Activated naive CD8-positive, alpha-beta T cell treated with anti-CD3 and anti-CD28 coated beads, Interleukin-2, amount 10 ng/mL, durations not matched to agents 7 days and 5 days (primary cell): ENCODE data around the gene TMEM208. TPM values are rescaled to one million over a fixed set of nuclear protein-coding genes. Genes with fewer than 3 reads are reported as not detected.
A peak's percentile ranks its signal among the peaks of the same experiment; 100 is the strongest.

Experiments used
- ATAC-seq: fragments of 150-1000 bp; cut with Tn5 transposase; one replicate; pipeline ENCODE4 v1.10.0; 2021; ENCODE audit warnings: low read depth, moderate library complexity
- POLR2A ChIA-PET: fragments of 350-600 bp; sonication (Branson Sonifier 250); formaldehyde crosslinking; loops from one replicate; lab custom pipeline; 2021; ENCODE audit warnings: antibody characterized with exemption; lab: Charles Lee
- DNase-seq: peaks from one replicate; pipeline ENCODE4 v3.0.0; 2021
- H3K27ac Mint-ChIP-seq: one replicate; pipeline ENCODE4 v1.8.0; 2022; ENCODE audit warnings: mild to moderate bottlenecking, mixed read lengths
- H3K27me3 Mint-ChIP-seq: one replicate; pipeline ENCODE4 v1.8.0; 2022; ENCODE audit warnings: mild to moderate bottlenecking, moderate library complexity, mixed read lengths
- H3K36me3 Mint-ChIP-seq: one replicate; pipeline ENCODE4 v1.8.0; 2021; ENCODE audit warnings: mild to moderate bottlenecking, mixed read lengths
- H3K4me1 Mint-ChIP-seq: one replicate; pipeline ENCODE4 v1.8.0; 2021; ENCODE audit warnings: mixed read lengths
- H3K4me3 Mint-ChIP-seq: one replicate; pipeline ENCODE4 v1.8.0; 2022; ENCODE audit warnings: mild to moderate bottlenecking, moderate library complexity, mixed read lengths
- H3K9me3 Mint-ChIP-seq: one replicate; pipeline ENCODE4 v1.8.0; 2021; ENCODE audit warnings: mixed read lengths
- total RNA-seq, 2 experiments: library from RNA; stranded (reverse); gene quantifications; one replicate each; pipeline ENCODE4 v1.2.3, GENCODE V29; 2021

Gene TMEM208
- total RNA-seq: 10 to 100 TPM; 30.3 to 30.5 TPM

GRCh38 chr16:67226804-67227566 lies at the start of gene TMEM208:
TSS of gene TMEM208 (plus strand) at chr16:67227130. CDS start at chr16:67227219, 89 bp downstream.
- POLR2A ChIA-PET: interaction anchor here (0.5 to 10.3 kb wide), 13 partner anchors 8 to 254 kb away, joined by 3 to 130 read pairs (median 4); partner anchors contain the start of genes ATP6V0D1, B3GNT9, E2F4 and FHOD1
- H3K9me3 Mint-ChIP-seq: no peaks in the 10 kb centered on the region
- peak; percentile 98 for DNase-seq
- no peaks in the 10 kb centered on the region for H3K27me3 Mint-ChIP-seq
- peaks cover 8% of the 10 kb centered on the region for H3K36me3 Mint-ChIP-seq
- H3K27ac Mint-ChIP-seq: peak within 1 kb of the TSS; percentile 92
- ATAC-seq: peak; percentile 96
- H3K4me1 Mint-ChIP-seq: peaks cover 31% of the 10 kb centered on the region
- H3K4me3 Mint-ChIP-seq: peak within 1 kb of the TSS; percentile 92

- Mint-ChIP-seq H3K4me3 (peak overlapping the region; percentile 73), H3K9me3 (no peaks in the 10 kb centered on the region), H3K4me1 (peaks cover 21% of the 10 kb centered on the region), H3K27me3 (peaks cover 16% of the 10 kb centered on the region), H3K27ac (peak overlapping the region; percentile 30), H3K36me3 (peaks cover 15% of the 10 kb centered on the region)
- peak; percentile 57 for ATAC-seq
- POLR2A ChIA-PET: interaction anchor here (0.7 to 1.8 kb wide), 4 partner anchors 12 to 165 kb away, joined by 3 to 6 read pairs (median 4); partner anchors contain the start of gene HSF4
- DNase-seq: peak; percentile 70
Measured at GRCh38 chr16:67177743-67178699, 48.9 kb upstream of the TMEM208 start.

- no peak for ATAC-seq
- H3K27ac Mint-ChIP-seq: no peak overlapping the region
- POLR2A ChIA-PET: no interaction called here
- peak overlapping the region; percentile 28 for H3K4me3 Mint-ChIP-seq
- peaks cover 13% of the 10 kb centered on the region for H3K4me1 Mint-ChIP-seq
- H3K9me3 Mint-ChIP-seq: no peaks in the 10 kb centered on the region
- H3K36me3 Mint-ChIP-seq: peaks cover 14% of the 10 kb centered on the region
- DNase-seq: no peak
- H3K27me3 Mint-ChIP-seq: peaks cover 8% of the 10 kb centered on the region
Measured at GRCh38 chr16:67179421-67180080, 47.4 kb upstream of the TMEM208 start.

- POLR2A ChIA-PET: no interaction called here
- Mint-ChIP-seq H3K27me3 (peaks cover 10% of the 10 kb centered on the region), H3K4me3 (no peak overlapping the region), H3K36me3 (peaks cover 14% of the 10 kb centered on the region), H3K4me1 (peaks cover 14% of the 10 kb centered on the region), H3K9me3 (no peaks in the 10 kb centered on the region), H3K27ac (no peak overlapping the region)
- ATAC-seq: no peak
- DNase-seq: no peak
Measured at GRCh38 chr16:67180166-67180565, 46.8 kb upstream of the TMEM208 start.

- no peak for DNase-seq
- Mint-ChIP-seq H3K4me1 (peaks cover 18% of the 10 kb centered on the region), H3K36me3 (peaks cover 12% of the 10 kb centered on the region), H3K27me3 (peaks cover 16% of the 10 kb centered on the region), H3K9me3 (no peaks in the 10 kb centered on the region), H3K27ac (no peak overlapping the region), H3K4me3 (no peak overlapping the region)
- POLR2A ChIA-PET: interaction anchor here (1.2 to 1.3 kb wide), 2 partner anchors 21 to 33 kb away, joined by 3 to 5 read pairs; no protein-coding TSS in a partner anchor
- ATAC-seq: no peak
Measured at GRCh38 chr16:67181346-67181745, 45.6 kb upstream of the TMEM208 start.

GRCh38 chr16:67182288-67182687 lies 44.6 kb upstream of the TMEM208 start:
- Mint-ChIP-seq H3K27me3 (peaks cover 19% of the 10 kb centered on the region), H3K4me3 (no peak overlapping the region), H3K27ac (no peak overlapping the region), H3K36me3 (peaks cover 8% of the 10 kb centered on the region), H3K4me1 (peaks cover 18% of the 10 kb centered on the region), H3K9me3 (no peaks in the 10 kb centered on the region)
- POLR2A ChIA-PET: interaction anchor here (0.9 to 3.4 kb wide), 3 partner anchors 22 to 41 kb away, joined by 4 to 14 read pairs (median 5); partner anchors contain the start of genes FBXL8 and TRADD
- ATAC-seq: no peak
- no peak for DNase-seq

GRCh38 chr16:67183284-67183626 lies 43.7 kb upstream of the TMEM208 start:
- POLR2A ChIA-PET: interaction anchor here (1.0 to 3.4 kb wide), 3 partner anchors 10 to 61 kb away, joined by 3 to 14 read pairs (median 3); partner anchors contain the start of genes FBXL8 and TRADD
- Mint-ChIP-seq H3K4me3 (no peak overlapping the region), H3K4me1 (peaks cover 13% of the 10 kb centered on the region), H3K36me3 (peaks cover 4% of the 10 kb centered on the region), H3K27ac (no peak overlapping the region), H3K9me3 (no peaks in the 10 kb centered on the region), H3K27me3 (peaks cover 14% of the 10 kb centered on the region)
- DNase-seq: no peak
- ATAC-seq: no peak

- Mint-ChIP-seq H3K36me3 (peaks cover 1% of the 10 kb centered on the region), H3K27ac (no peak within 1 kb of the TSS), H3K4me3 (peak within 1 kb of the TSS; percentile 86), H3K9me3 (no peaks in the 10 kb centered on the region), H3K27me3 (peaks cover 14% of the 10 kb centered on the region), H3K4me1 (peaks cover 10% of the 10 kb centered on the region)
- POLR2A ChIA-PET: interaction anchor here (1.0 to 3.4 kb wide), 7 partner anchors 8 to 170 kb away, joined by 3 to 14 read pairs (median 4); partner anchors contain the start of genes FBXL8 and TRADD
- ATAC-seq (peak; percentile 93), DNase-seq (peak; percentile 97)
Measured at GRCh38 chr16:67183627-67184452, 43.1 kb upstream of the TMEM208 start, which contains the start of gene MATCAP1. TSS of gene MATCAP1 (minus strand) at chr16:67183963. CDS start at chr16:67180610, 3,353 bp downstream.

GRCh38 chr16:67184453-67184994 lies 42.4 kb upstream of the TMEM208 start:
- H3K4me1 Mint-ChIP-seq: peaks cover 8% of the 10 kb centered on the region
- peak overlapping the region; percentile 86 for H3K4me3 Mint-ChIP-seq
- no peak overlapping the region for H3K27ac Mint-ChIP-seq
- no peaks in the 10 kb centered on the region for H3K36me3 Mint-ChIP-seq
- POLR2A ChIA-PET: interaction anchor here (1.2 to 3.4 kb wide), 8 partner anchors 8 to 201 kb away, joined by 3 to 14 read pairs (median 4); partner anchors contain the start of genes FBXL8 and TRADD
- peaks cover 14% of the 10 kb centered on the region for H3K27me3 Mint-ChIP-seq
- ATAC-seq: peak; percentile 2
- no peak for DNase-seq
- H3K9me3 Mint-ChIP-seq: no peaks in the 10 kb centered on the region

GRCh38 chr16:67184995-67185650 lies 41.8 kb upstream of the TMEM208 start:
- no peaks in the 10 kb centered on the region for H3K9me3 Mint-ChIP-seq
- peaks cover 8% of the 10 kb centered on the region for H3K4me1 Mint-ChIP-seq
- H3K36me3 Mint-ChIP-seq: no peaks in the 10 kb centered on the region
- peak overlapping the region; percentile 86 for H3K4me3 Mint-ChIP-seq
- POLR2A ChIA-PET: interaction anchor here (0.8 to 3.4 kb wide), 9 partner anchors 9 to 201 kb away, joined by 3 to 14 read pairs (median 4); partner anchors contain the start of genes B3GNT9, FBXL8 and TRADD
- DNase-seq: peak; percentile 90
- peak overlapping the region; percentile 76 for H3K27ac Mint-ChIP-seq
- peaks cover 14% of the 10 kb centered on the region for H3K27me3 Mint-ChIP-seq
- ATAC-seq: peak; percentile 24

- Mint-ChIP-seq H3K36me3 (no peaks in the 10 kb centered on the region), H3K9me3 (no peaks in the 10 kb centered on the region), H3K27ac (no peak overlapping the region), H3K4me1 (peaks cover 8% of the 10 kb centered on the region), H3K27me3 (peaks cover 14% of the 10 kb centered on the region), H3K4me3 (peak overlapping the region; percentile 86)
- POLR2A ChIA-PET: interaction anchor here (0.8 to 3.4 kb wide), 7 partner anchors 26 to 202 kb away, joined by 3 to 14 read pairs (median 4); partner anchors contain the start of genes B3GNT9, FBXL8 and TRADD
- ATAC-seq (no peak), DNase-seq (no peak)
Measured at GRCh38 chr16:67185651-67186134, 41.2 kb upstream of the TMEM208 start.
